ENCODE data around the gene C22orf31.

The C22orf31 gene

DNA sequence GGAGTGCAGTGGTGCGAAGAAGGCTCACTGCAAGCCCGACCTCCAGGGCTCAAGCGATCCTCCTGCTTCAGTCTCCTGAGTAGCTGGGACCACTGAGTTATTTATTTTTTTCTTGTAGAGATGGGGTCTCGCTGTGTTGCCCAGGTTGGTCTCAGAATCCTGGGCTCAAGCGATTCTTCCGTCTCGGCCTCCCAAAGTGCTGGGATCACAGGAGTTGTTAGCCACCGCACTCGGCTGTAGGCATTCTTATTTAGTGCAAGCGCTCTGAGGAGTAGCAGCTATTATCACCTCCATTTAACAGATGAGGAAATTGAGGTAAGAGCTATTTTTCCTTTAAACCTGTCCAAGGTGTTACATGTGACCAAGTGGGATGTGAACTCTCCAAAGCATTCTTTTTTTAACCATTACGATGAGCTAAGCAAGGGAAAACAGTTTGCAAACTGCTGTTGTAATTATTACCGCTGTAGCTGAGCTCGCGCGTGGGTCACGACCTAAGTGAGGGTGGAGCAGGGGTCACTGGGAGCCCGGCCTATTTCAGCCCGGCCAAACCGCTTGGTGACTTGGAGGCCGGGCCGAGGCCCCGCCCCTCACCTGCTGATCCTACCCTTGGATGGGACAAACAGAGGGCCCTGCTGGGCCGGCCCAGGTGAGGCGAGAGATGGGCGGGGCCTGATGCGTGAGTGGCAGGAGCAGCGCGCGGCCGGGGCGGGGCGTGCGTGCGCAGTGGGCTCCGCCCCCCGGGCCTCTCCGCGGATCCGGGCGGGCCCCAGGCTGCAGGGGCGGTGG, 10.8 kb upstream of the C22orf31 start (continued):
- TF ChIP-seq, protein P1, sequence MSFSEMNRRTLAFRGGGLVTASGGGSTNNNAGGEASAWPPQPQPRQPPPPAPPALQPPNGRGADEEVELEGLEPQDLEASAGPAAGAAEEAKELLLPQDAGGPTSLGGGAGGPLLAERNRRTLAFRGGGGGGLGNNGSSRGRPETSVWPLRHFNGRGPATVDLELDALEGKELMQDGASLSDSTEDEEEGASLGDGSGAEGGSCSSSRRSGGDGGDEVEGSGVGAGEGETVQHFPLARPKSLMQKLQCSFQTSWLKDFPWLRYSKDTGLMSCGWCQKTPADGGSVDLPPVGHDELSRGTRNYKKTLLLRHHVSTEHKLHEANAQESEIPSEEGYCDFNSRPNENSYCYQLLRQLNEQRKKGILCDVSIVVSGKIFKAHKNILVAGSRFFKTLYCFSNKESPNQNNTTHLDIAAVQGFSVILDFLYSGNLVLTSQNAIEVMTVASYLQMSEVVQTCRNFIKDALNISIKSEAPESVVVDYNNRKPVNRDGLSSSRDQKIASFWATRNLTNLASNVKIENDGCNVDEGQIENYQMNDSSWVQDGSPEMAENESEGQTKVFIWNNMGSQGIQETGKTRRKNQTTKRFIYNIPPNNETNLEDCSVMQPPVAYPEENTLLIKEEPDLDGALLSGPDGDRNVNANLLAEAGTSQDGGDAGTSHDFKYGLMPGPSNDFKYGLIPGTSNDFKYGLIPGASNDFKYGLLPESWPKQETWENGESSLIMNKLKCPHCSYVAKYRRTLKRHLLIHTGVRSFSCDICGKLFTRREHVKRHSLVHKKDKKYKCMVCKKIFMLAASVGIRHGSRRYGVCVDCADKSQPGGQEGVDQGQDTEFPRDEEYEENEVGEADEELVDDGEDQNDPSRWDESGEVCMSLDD (tag by site-specific recombination; IDR thresholded peaks at IDR 0.05) = no peak
- TF ChIP-seq ZNF561 (tag by site-specific recombination; IDR thresholded peaks at IDR 0.05; ENCODE audit: borderline replicate concordance) (no peak), ZNF548 (tag by site-specific recombination; IDR thresholded peaks at IDR 0.05) (no peak), SP7 (tag by site-specific recombination; IDR thresholded peaks at IDR 0.05) (peak; percentile 62), ZEB2 (tag by site-specific recombination; IDR thresholded peaks at IDR 0.05) (peak; percentile 48), OVOL3 (tag by site-specific recombination; IDR thresholded peaks at IDR 0.05) (no peak), ZNF830 (tag by site-specific recombination; IDR thresholded peaks at IDR 0.05; ENCODE audit: low read depth) (no peak), ZNF121 (tag by site-specific recombination; IDR thresholded peaks at IDR 0.05) (peak; percentile 98), SCRT2 (tag by site-specific recombination; IDR thresholded peaks at IDR 0.05) (peak; percentile 71), BCL11B (tag by site-specific recombination; IDR thresholded peaks at IDR 0.05; ENCODE audit: low read depth) (0 out of 2 replicates have a peak, but pooled peaks have one; percentile 21)

- Histone ChIP-seq H3K9me3 (ENCODE audit: control insufficient read depth, insufficient read depth, low read depth, low read length) (no peaks in the 10 kb centered on the region), H3K4me1 (ENCODE audit: control insufficient read depth, insufficient read depth, low read length) (no peaks in the 10 kb centered on the region; the same call in 1 of the 2 replicates), H3K27ac (ENCODE audit: extremely low read depth, low read depth, low read length) (no peak overlapping the region), H3K36me3 (ENCODE audit: control insufficient read depth in 2 of 2, insufficient read depth in 1 of 2, low read length in 2 of 2) (no peaks in the 10 kb centered on the region), H3K4me3 (ENCODE audit: low read depth, low read length) (no peak overlapping the region)
- CTCF ChIA-PET = interaction anchor here (1.5 kb wide), 2 partner anchors 30 to 83 kb away, joined by 5 to 6 read pairs; no protein-coding TSS in a partner anchor
- POLR2A ChIA-PET = interaction anchor here (0.6 to 1.4 kb wide), 3 partner anchors 10 to 189 kb away, joined by 3 to 4 read pairs (median 3); partner anchors contain the start of gene C22orf31
- TF ChIP-seq ZBTB8A (tag by site-specific recombination; IDR thresholded peaks at IDR 0.05) (peak; percentile 76), ZNF366 (tag by site-specific recombination; conservative IDR thresholded peaks at IDR 0.05) (no peak), ZNF561 (tag by site-specific recombination; IDR thresholded peaks at IDR 0.05; ENCODE audit: borderline replicate concordance) (no peak), ZNF530 (tag by site-specific recombination; IDR thresholded peaks at IDR 0.05; ENCODE audit: low read depth) (no peak), PRDM10 (tag by site-specific recombination; IDR thresholded peaks at IDR 0.05) (no peak), GFI1B (tag by site-specific recombination; IDR thresholded peaks at IDR 0.05) (no peak), SP2 (tag by site-specific recombination; IDR thresholded peaks at IDR 0.05) (peak; percentile 70), KLF7 (tag by site-specific recombination; IDR thresholded peaks at IDR 0.05; ENCODE audit: borderline replicate concordance) (no peak), ZBTB48 (tag by site-specific recombination; IDR thresholded peaks at IDR 0.05) (peak; percentile 68; the same call in 1 of the 2 replicates), KLF8 (tag by site-specific recombination; IDR thresholded peaks at IDR 0.05) (peak; percentile 13; the same call in 1 of the 2 replicates), ZBTB17 (tag by site-specific recombination; IDR thresholded peaks at IDR 0.05) (no peak), ZNF391 (tag by site-specific recombination; IDR thresholded peaks at IDR 0.05; ENCODE audit: borderline replicate concordance, low read depth) (no peak)
- TF ChIP-seq, protein P2, sequence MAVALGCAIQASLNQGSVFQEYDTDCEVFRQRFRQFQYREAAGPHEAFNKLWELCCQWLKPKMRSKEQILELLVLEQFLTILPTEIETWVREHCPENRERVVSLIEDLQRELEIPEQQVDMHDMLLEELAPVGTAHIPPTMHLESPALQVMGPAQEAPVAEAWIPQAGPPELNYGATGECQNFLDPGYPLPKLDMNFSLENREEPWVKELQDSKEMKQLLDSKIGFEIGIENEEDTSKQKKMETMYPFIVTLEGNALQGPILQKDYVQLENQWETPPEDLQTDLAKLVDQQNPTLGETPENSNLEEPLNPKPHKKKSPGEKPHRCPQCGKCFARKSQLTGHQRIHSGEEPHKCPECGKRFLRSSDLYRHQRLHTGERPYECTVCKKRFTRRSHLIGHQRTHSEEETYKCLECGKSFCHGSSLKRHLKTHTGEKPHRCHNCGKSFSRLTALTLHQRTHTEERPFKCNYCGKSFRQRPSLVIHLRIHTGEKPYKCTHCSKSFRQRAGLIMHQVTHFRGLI (tag by site-specific recombination; IDR thresholded peaks at IDR 0.05) = peak; percentile 51; the same call in 1 of the 2 replicates
- TF ChIP-seq, protein P3, sequence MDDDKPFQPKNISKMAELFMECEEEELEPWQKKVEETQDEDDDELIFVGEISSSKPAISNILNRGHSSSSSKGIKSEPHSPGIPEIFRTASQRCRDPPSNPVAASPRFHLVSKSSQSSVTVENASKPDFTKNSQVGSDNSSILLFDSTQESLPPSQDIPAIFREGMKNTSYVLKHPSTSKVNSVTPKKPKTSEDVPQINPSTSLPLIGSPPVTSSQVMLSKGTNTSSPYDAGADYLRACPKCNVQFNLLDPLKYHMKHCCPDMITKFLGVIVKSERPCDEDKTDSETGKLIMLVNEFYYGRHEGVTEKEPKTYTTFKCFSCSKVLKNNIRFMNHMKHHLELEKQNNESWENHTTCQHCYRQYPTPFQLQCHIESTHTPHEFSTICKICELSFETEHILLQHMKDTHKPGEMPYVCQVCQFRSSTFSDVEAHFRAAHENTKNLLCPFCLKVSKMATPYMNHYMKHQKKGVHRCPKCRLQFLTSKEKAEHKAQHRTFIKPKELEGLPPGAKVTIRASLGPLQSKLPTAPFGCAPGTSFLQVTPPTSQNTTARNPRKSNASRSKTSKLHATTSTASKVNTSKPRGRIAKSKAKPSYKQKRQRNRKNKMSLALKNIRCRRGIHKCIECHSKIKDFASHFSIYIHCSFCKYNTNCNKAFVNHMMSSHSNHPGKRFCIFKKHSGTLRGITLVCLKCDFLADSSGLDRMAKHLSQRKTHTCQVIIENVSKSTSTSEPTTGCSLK (tag by site-specific recombination; IDR thresholded peaks at IDR 0.05) = no peak
Observed at GRCh38 chr22:29071261-29072045, 9.8 kb upstream of the C22orf31 start.
